Kidney capillary endothelial cell (primary cell): ENCODE measurements around the gene MAPK4.
"Not testable (repeated sequence)": the region's sequence is repeated elsewhere in the genome, so short reads cannot be mapped to it uniquely, and the experiment has no call there.

Experiments
- DNase-seq: peaks from one replicate; pipeline ENCODE4 v3.0.0-alpha.2; 2018; ENCODE audit warnings: low spot score

MAPK4 gene

GRCh38 chr18:50578030-50578429, 18.1 kb downstream of the MAPK4 start:
- no peak for DNase-seq

- no peak for DNase-seq
Measured at GRCh38 chr18:50578651-50579050, 18.8 kb downstream of the MAPK4 start.

- no peak for DNase-seq
Measured at GRCh38 chr18:50579061-50579774, 19.3 kb downstream of the MAPK4 start.

- no peak for DNase-seq
Measured at GRCh38 chr18:50581517-50581916, 21.6 kb downstream of the MAPK4 start.

- DNase-seq = no peak
Measured at GRCh38 chr18:50582500-50582899, 22.6 kb downstream of the MAPK4 start.

- no peak for DNase-seq
Measured at GRCh38 chr18:50586710-50587109, 26.8 kb downstream of the MAPK4 start.

- no peak for DNase-seq
Measured at GRCh38 chr18:50590593-50590992, 30.7 kb downstream of the MAPK4 start.

GRCh38 chr18:50594012-50594411, 34.1 kb downstream of the MAPK4 start:
- no peak for DNase-seq

- DNase-seq = no peak
Measured at GRCh38 chr18:50594942-50595341, 35.1 kb downstream of the MAPK4 start.

- DNase-seq = no peak
Measured at GRCh38 chr18:50602466-50602865, 42.6 kb downstream of the MAPK4 start.

GRCh38 chr18:50606609-50607008, 46.7 kb downstream of the MAPK4 start:
- no peak for DNase-seq

GRCh38 chr18:50607378-50607926, 47.6 kb downstream of the MAPK4 start:
- DNase-seq = no peak

GRCh38 chr18:50609171-50609570, 49.3 kb downstream of the MAPK4 start:
- DNase-seq = not testable (repeated sequence)

GRCh38 chr18:50610349-50610748, 50.5 kb downstream of the MAPK4 start:
- no peak for DNase-seq

- DNase-seq = no peak
Measured at GRCh38 chr18:50611529-50611941, 51.6 kb downstream of the MAPK4 start.

- no peak for DNase-seq
Measured at GRCh38 chr18:50614838-50615237, 55.0 kb downstream of the MAPK4 start.

- no peak for DNase-seq
Measured at GRCh38 chr18:50616484-50617048, 56.7 kb downstream of the MAPK4 start.

GRCh38 chr18:50619861-50620275, 60.0 kb downstream of the MAPK4 start:
- DNase-seq = no peak

GRCh38 chr18:50620319-50620718, 60.4 kb downstream of the MAPK4 start:
- DNase-seq = no peak

- no peak for DNase-seq
Measured at GRCh38 chr18:50621366-50621765, 61.5 kb downstream of the MAPK4 start.

- no peak for DNase-seq
Measured at GRCh38 chr18:50622320-50622719, 62.4 kb downstream of the MAPK4 start.

- DNase-seq = no peak
Measured at GRCh38 chr18:50622865-50623393, 63.0 kb downstream of the MAPK4 start.

- no peak for DNase-seq
Measured at GRCh38 chr18:50623694-50624352, 63.9 kb downstream of the MAPK4 start.
